ENCODE results near the gene PICALM. TPM values are rescaled to one million over a fixed set of nuclear protein-coding genes. Genes with fewer than 3 reads are reported as not detected.

Gene PICALM
- total and polyA plus RNA-seq, 10 of the 15 experiments (the other 5 are each of a cell fraction or from before 2014, with no cell fraction given): 4.3 to 150 (median 41.8) TPM

GRCh38 chr11:86066033-86066432 is 2.9 kb downstream of the PICALM start:
- Histone ChIP-seq H3K79me2 (ENCODE audit: control insufficient read depth, insufficient read depth, low read length) (peaks cover 79% of the 10 kb centered on the region), H3K9me3 (replicated peaks; ENCODE audit: control insufficient read depth, insufficient read depth, low read length) (peaks cover 5% of the 10 kb centered on the region), H3K4me3 (peak overlapping the region; percentile 95), H4K20me1 (ENCODE audit: control insufficient read depth, insufficient read depth) (no peaks in the 10 kb centered on the region), H2AFZ (ENCODE audit: control insufficient read depth, low read depth, low read length) (no peak overlapping the region), H3K9ac (ENCODE audit: control insufficient read depth, insufficient read depth, low read length) (peak overlapping the region; percentile 70), H3K27ac (ENCODE audit: control insufficient read depth, insufficient read depth) (peak overlapping the region; percentile 80), H3K4me1 (ENCODE audit: control insufficient read depth, insufficient read depth, low read length) (peaks cover 15% of the 10 kb centered on the region), H3K27me3 (replicated peaks in 1 of 2; ENCODE audit: control insufficient read depth in 2 of 2, insufficient read depth in 2 of 2, low read length in 1 of 2) (no peaks in the 10 kb centered on the region), H3K4me2 (ENCODE audit: control insufficient read depth, insufficient read depth) (peak overlapping the region; percentile 80), H3K36me3 (ENCODE audit: control insufficient read depth in 2 of 2, insufficient read depth in 2 of 2, low read length in 1 of 2) (no peaks in the 10 kb centered on the region; a peak in 1 of 4 replicates)
- CTCF ChIA-PET: interaction anchor here (0.6 to 5.9 kb wide), 7 partner anchors 15 to 180 kb away, joined by 3 to 76 read pairs (median 33); no protein-coding TSS in a partner anchor
- DNase-seq (ENCODE audit: low read depth, low spot score) (no peak), FAIRE-seq (no peak), ATAC-seq (no peak)
- SMC1A ChIA-PET (ENCODE audit: uncharacterized antibody, unreplicated experiment): interaction anchor here (1.1 to 7.4 kb wide), 13 partner anchors 14 to 180 kb away, joined by 3 to 91 read pairs (median 13); no protein-coding TSS in a partner anchor
- BruUV-seq (replicated peaks): no TSS peak
- intact Hi-C loops (cut with micrococcal nuclease; ENCODE audit: unreplicated experiment) (no loop called here), in situ Hi-C loops (cut with MboI) (no loop called here)
- WGBS (ENCODE audit: insufficient coverage, insufficient replicate concordance, low lambda C conversion rate, missing lambda C conversion rate): 3% methylated on average over 3 of the region's 3 CpGs
- RAD21 ChIA-PET (ENCODE audit: unreplicated experiment): interaction anchor here (0.5 to 5.1 kb wide), 8 partner anchors 15 to 235 kb away, joined by 3 to 64 read pairs (median 6); no protein-coding TSS in a partner anchor
- POLR2A ChIA-PET: interaction anchor here (0.7 kb wide), 1 partner anchor 48 kb away, joined by 3 read pairs; no protein-coding TSS in a partner anchor
- TF ChIP-seq CBFB (IDR thresholded peaks at IDR 0.05; ENCODE audit: low read depth) (no peak), TCF7 (IDR thresholded peaks at IDR 0.05; ENCODE audit: borderline replicate concordance) (no peak)

GRCh38 chr11:86064220-86064803 is 4.6 kb downstream of the PICALM start:
- Histone ChIP-seq H3K4me3 (peak overlapping the region; percentile 62), H3K9ac (ENCODE audit: control insufficient read depth, insufficient read depth, low read length) (no peak overlapping the region; the same call in 1 of the 2 replicates), H3K27ac (ENCODE audit: control insufficient read depth, insufficient read depth) (peak overlapping the region; percentile 35), H2AFZ (ENCODE audit: control insufficient read depth, low read depth, low read length) (no peak overlapping the region), H3K36me3 (ENCODE audit: control insufficient read depth in 2 of 2, insufficient read depth in 2 of 2, low read length in 1 of 2) (no peaks in the 10 kb centered on the region; a peak in 1 of 4 replicates), H4K20me1 (ENCODE audit: control insufficient read depth, insufficient read depth) (no peaks in the 10 kb centered on the region; the same call in 1 of the 2 replicates), H3K9me3 (replicated peaks; ENCODE audit: control insufficient read depth, insufficient read depth, low read length) (peaks cover 5% of the 10 kb centered on the region), H3K4me1 (ENCODE audit: control insufficient read depth, insufficient read depth, low read length) (0 out of 2 replicates have a peak, but pooled peaks cover 8% of the 10 kb centered on the region), H3K4me2 (ENCODE audit: control insufficient read depth, insufficient read depth) (peak overlapping the region; percentile 80), H3K27me3 (replicated peaks in 1 of 2; ENCODE audit: control insufficient read depth in 2 of 2, insufficient read depth in 2 of 2, low read length in 1 of 2) (no peaks in the 10 kb centered on the region), H3K79me2 (ENCODE audit: control insufficient read depth, insufficient read depth, low read length) (peaks cover 96% of the 10 kb centered on the region)
- RAD21 ChIA-PET (ENCODE audit: unreplicated experiment): interaction anchor here (1.3 to 5.1 kb wide), 3 partner anchors 21 to 140 kb away, joined by 3 to 55 read pairs (median 9); no protein-coding TSS in a partner anchor
- 0% methylated on average over 5 of the region's 5 CpGs for WGBS (ENCODE audit: insufficient coverage, insufficient replicate concordance, low lambda C conversion rate, missing lambda C conversion rate)
- DNase-seq (ENCODE audit: low read depth, low spot score): no peak
- POLR2A ChIA-PET: no interaction called here
- no peak for ATAC-seq
- intact Hi-C loops (cut with micrococcal nuclease; ENCODE audit: unreplicated experiment) (no loop called here), in situ Hi-C loops (cut with MboI) (no loop called here)
- SMC1A ChIA-PET (ENCODE audit: uncharacterized antibody, unreplicated experiment): interaction anchor here (1.3 to 7.4 kb wide), 5 partner anchors 12 to 129 kb away, joined by 3 to 91 read pairs (median 13); no protein-coding TSS in a partner anchor
- FAIRE-seq: no peak
- no TSS peak for BruUV-seq (replicated peaks)
- CTCF ChIA-PET: interaction anchor here (4.0 to 5.9 kb wide), 3 partner anchors 13 to 129 kb away, joined by 33 to 76 read pairs (median 41); no protein-coding TSS in a partner anchor
- no peak for TF ChIP-seq PAX5 (IDR thresholded peaks at IDR 0.05; ENCODE audit: borderline replicate concordance, low read depth, low read length)
- TF ChIP-seq ATF3 (IDR thresholded peaks at IDR 0.05; ENCODE audit: borderline replicate concordance, extremely low read depth, low read depth, low read length): no peak
- no peak for TF ChIP-seq IKZF2 (IDR thresholded peaks at IDR 0.05)
- no peak for TF ChIP-seq SIX5 (IDR thresholded peaks at IDR 0.05; ENCODE audit: low read depth, low read length, severe bottlenecking)
- no peak for TF ChIP-seq MXI1 (IDR thresholded peaks at IDR 0.05; ENCODE audit: low read depth, low read length)
- TF ChIP-seq USF1 (IDR thresholded peaks at IDR 0.05; ENCODE audit: borderline replicate concordance, extremely low read length, insufficient read depth, low read depth, low read length): no peak
- TF ChIP-seq CREM (IDR thresholded peaks at IDR 0.05; ENCODE audit: low read depth): no peak
- no peak for TF ChIP-seq MTA2 (IDR thresholded peaks at IDR 0.05; ENCODE audit: low read depth)
- TF ChIP-seq ZBTB33 (IDR thresholded peaks at IDR 0.05): no peak
- no peak for TF ChIP-seq LARP7 (IDR thresholded peaks at IDR 0.05)
- TF ChIP-seq ZNF207 (IDR thresholded peaks at IDR 0.05; ENCODE audit: borderline replicate concordance): no peak

Data from GM12878 (cell line).